ENCODE results near the gene ASCL2. TPM values are rescaled to one million over a fixed set of nuclear protein-coding genes. Genes with fewer than 3 reads are reported as not detected.
A peak's percentile ranks its signal among the peaks of the same experiment; 100 is the strongest.

The ASCL2 gene
- total RNA-seq, 2 donors from 2014 or later: 3.0 TPM; not detected in 1

GRCh38 chr11:2317354-2318050 lies 47.1 kb upstream of the ASCL2 start:
- Histone ChIP-seq H3K4me3 (no peak overlapping the region), H3K9me3 (no peaks in the 10 kb centered on the region), H3K4me1 (peaks cover 20% of the 10 kb centered on the region), H3K27ac (no peak overlapping the region), H3K27me3 (no peaks in the 10 kb centered on the region), H3K36me3 (replicated peaks in 1 of 2; ENCODE audit: insufficient read depth in 1 of 2, low read depth in 2 of 2) (no peaks in the 10 kb centered on the region)
- no peak for ATAC-seq
- intact Hi-C loops (cut with DNase I): no loop called here
- DNase-seq: peak in 1 of 4 donors; percentile 0
- 87 to 95% methylated on average over 9 to 17 of the region's 17 CpGs for WGBS, 2 donors
- no peak for TF ChIP-seq CTCF (IDR thresholded peaks at IDR 0.05)

GRCh38 chr11:2316963-2317244 lies 46.5 kb upstream of the ASCL2 start:
- intact Hi-C loops (cut with DNase I): no loop called here

GRCh38 chr11:2316169-2316962 lies 46.0 kb upstream of the ASCL2 start:
- Histone ChIP-seq H3K36me3 (replicated peaks in 1 of 2; ENCODE audit: insufficient read depth in 1 of 2, low read depth in 2 of 2) (no peaks in the 10 kb centered on the region), H3K4me3 (no peak overlapping the region), H3K27me3 (no peaks in the 10 kb centered on the region), H3K27ac (no peak overlapping the region), H3K4me1 (peaks cover 20% of the 10 kb centered on the region), H3K9me3 (no peaks in the 10 kb centered on the region)
- ATAC-seq (no peak), DNase-seq (peak in 2 of 4 donors; percentile 2 to 9)
- intact Hi-C loops (cut with DNase I): no loop called here
- TF ChIP-seq POLR2A (IDR thresholded peaks at IDR 0.05): no peak
- TF ChIP-seq CTCF (IDR thresholded peaks at IDR 0.05): no peak
- WGBS, 2 donors: 87 to 100% methylated on average over 3 to 18 of the region's 23 CpGs

More at GRCh38 chr11:2316963-2317244, 46.5 kb upstream of the ASCL2 start:
- Histone ChIP-seq H3K9me3 (no peaks in the 10 kb centered on the region), H3K4me1 (peaks cover 20% of the 10 kb centered on the region), H3K27ac (no peak overlapping the region), H3K4me3 (no peak overlapping the region), H3K36me3 (replicated peaks in 1 of 2; ENCODE audit: insufficient read depth in 1 of 2, low read depth in 2 of 2) (no peaks in the 10 kb centered on the region), H3K27me3 (no peaks in the 10 kb centered on the region)
- 86 to 89% methylated on average over 3 of the region's 3 CpGs for WGBS, 2 donors
- ATAC-seq (no peak), DNase-seq (no peak)
- no peak for TF ChIP-seq POLR2A (IDR thresholded peaks at IDR 0.05)

GRCh38 chr11:2315395-2316168 lies 45.2 kb upstream of the ASCL2 start:
- ATAC-seq: peak; percentile 41

More at GRCh38 chr11:2315395-2316168, 45.2 kb upstream of the ASCL2 start:
- no peaks in the 10 kb centered on the region for H3K27me3 ChIP-seq
- no peak overlapping the region for H3K4me3 ChIP-seq
- TF ChIP-seq POLR2A (IDR thresholded peaks at IDR 0.05) (peak in 1 of 3 donors; percentile 57), CTCF (IDR thresholded peaks at IDR 0.05) (no peak)
- 65 to 71% methylated on average over 3 to 22 of the region's 25 CpGs for WGBS, 2 donors
- H3K9me3 ChIP-seq: no peaks in the 10 kb centered on the region
- H3K36me3 ChIP-seq (replicated peaks in 1 of 2; ENCODE audit: insufficient read depth in 1 of 2, low read depth in 2 of 2): no peaks in the 10 kb centered on the region
- peak in 3 of 4 donors; percentile 3 to 13 (median 11) for DNase-seq
- peaks cover 20% of the 10 kb centered on the region for H3K4me1 ChIP-seq
- intact Hi-C loops (cut with DNase I): no loop called here
- H3K27ac ChIP-seq: peak overlapping the region; percentile 63 to 78 (median 72)
